ENCODE results near the gene RGS10. TPM values are rescaled to one million over a fixed set of nuclear protein-coding genes. Genes with fewer than 3 reads are reported as not detected.

RGS10 gene
- total and polyA plus RNA-seq, 2 experiments from 2014 or later = 16.8 to 26.8 TPM

DNA sequence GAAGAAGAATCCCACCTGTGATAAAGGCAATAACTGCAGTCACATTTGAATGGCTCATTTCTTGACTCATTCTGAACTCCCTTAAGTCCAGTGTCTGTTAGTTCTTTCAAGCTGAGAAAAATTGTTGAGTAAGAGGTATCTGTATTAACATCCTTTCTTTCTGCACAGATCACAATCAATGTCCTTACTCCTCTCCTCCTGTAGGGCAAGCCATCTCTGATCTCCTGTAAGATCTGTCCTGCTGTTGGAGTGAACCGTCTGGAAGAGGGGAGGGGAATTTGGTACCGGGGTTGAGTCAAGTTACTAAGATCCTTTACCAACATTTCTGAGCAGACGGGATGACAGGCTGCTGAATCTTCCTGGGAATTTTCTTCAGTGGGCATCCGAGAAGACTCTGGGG is 19.6 kb upstream of the RGS10 start:
- no peaks in the 10 kb centered on the region for H3K4me1 Mint-ChIP-seq
- ATAC-seq = no peak

More for the DNA sequence above, 19.6 kb upstream of the RGS10 start:
- Histone ChIP-seq H3K4me3 (no peak overlapping the region), H2AFZ (no peak overlapping the region), H3K4me1 (ENCODE audit: insufficient read depth) (no peaks in the 10 kb centered on the region), H3K36me3 (ENCODE audit: insufficient read depth) (no peaks in the 10 kb centered on the region), H4K20me1 (replicated peaks; ENCODE audit: insufficient read depth) (no peaks in the 10 kb centered on the region), H3K4me2 (no peak overlapping the region), H3K27me3 (ENCODE audit: insufficient read depth) (no peaks in the 10 kb centered on the region), H3K27ac (ENCODE audit: low read depth) (no peak overlapping the region), H3K79me2 (replicated peaks; ENCODE audit: insufficient read depth) (no peaks in the 10 kb centered on the region), H3F3A (replicated peaks; ENCODE audit: low read depth) (no peaks in the 10 kb centered on the region), H3K9me2 (ENCODE audit: insufficient read depth) (no peaks in the 10 kb centered on the region)
- no peak overlapping the region for H3K27ac Mint-ChIP-seq
- H3K36me3 Mint-ChIP-seq (ENCODE audit: low read depth) = peaks cover 3% of the 10 kb centered on the region; the same call in 2 of the 3 replicates
- DNase-seq (ENCODE audit: low spot score) = no peak
- no peak overlapping the region for H3K4me3 Mint-ChIP-seq
- TF ChIP-seq ZNF114 (CRISPR knock-in tag; IDR thresholded peaks at IDR 0.05) = no peak
- TF ChIP-seq, protein P1, sequence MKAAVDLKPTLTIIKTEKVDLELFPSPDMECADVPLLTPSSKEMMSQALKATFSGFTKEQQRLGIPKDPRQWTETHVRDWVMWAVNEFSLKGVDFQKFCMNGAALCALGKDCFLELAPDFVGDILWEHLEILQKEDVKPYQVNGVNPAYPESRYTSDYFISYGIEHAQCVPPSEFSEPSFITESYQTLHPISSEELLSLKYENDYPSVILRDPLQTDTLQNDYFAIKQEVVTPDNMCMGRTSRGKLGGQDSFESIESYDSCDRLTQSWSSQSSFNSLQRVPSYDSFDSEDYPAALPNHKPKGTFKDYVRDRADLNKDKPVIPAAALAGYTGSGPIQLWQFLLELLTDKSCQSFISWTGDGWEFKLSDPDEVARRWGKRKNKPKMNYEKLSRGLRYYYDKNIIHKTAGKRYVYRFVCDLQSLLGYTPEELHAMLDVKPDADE (IDR thresholded peaks at IDR 0.05) = no peak
- no peak for TF ChIP-seq EZH2phosphoT487 (IDR thresholded peaks at IDR 0.05; ENCODE audit: unreplicated experiment)
- TF ChIP-seq JUNB (IDR thresholded peaks at IDR 0.05; ENCODE audit: unreplicated experiment) = no peak
- no peak for TF ChIP-seq STAT1 (IDR thresholded peaks at IDR 0.05; ENCODE audit: unreplicated experiment)
- TF ChIP-seq POLR2AphosphoS5 (IDR thresholded peaks at IDR 0.05; ENCODE audit: low read depth) = no peak
- TF ChIP-seq CREB1 (CRISPR knock-in tag; IDR thresholded peaks at IDR 0.05; ENCODE audit: low read depth) = no peak
- TF ChIP-seq NANOG (IDR thresholded peaks at IDR 0.05; ENCODE audit: borderline replicate concordance) = no peak
- no peak for TF ChIP-seq EZH2 (IDR thresholded peaks at IDR 0.05; ENCODE audit: low read depth, unreplicated experiment)
- TF ChIP-seq, protein P2, sequence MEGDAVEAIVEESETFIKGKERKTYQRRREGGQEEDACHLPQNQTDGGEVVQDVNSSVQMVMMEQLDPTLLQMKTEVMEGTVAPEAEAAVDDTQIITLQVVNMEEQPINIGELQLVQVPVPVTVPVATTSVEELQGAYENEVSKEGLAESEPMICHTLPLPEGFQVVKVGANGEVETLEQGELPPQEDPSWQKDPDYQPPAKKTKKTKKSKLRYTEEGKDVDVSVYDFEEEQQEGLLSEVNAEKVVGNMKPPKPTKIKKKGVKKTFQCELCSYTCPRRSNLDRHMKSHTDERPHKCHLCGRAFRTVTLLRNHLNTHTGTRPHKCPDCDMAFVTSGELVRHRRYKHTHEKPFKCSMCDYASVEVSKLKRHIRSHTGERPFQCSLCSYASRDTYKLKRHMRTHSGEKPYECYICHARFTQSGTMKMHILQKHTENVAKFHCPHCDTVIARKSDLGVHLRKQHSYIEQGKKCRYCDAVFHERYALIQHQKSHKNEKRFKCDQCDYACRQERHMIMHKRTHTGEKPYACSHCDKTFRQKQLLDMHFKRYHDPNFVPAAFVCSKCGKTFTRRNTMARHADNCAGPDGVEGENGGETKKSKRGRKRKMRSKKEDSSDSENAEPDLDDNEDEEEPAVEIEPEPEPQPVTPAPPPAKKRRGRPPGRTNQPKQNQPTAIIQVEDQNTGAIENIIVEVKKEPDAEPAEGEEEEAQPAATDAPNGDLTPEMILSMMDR (conservative IDR thresholded peaks at IDR 0.05; ENCODE audit: low read depth in 2 of 2) = no peak
- TF ChIP-seq, protein P3, sequence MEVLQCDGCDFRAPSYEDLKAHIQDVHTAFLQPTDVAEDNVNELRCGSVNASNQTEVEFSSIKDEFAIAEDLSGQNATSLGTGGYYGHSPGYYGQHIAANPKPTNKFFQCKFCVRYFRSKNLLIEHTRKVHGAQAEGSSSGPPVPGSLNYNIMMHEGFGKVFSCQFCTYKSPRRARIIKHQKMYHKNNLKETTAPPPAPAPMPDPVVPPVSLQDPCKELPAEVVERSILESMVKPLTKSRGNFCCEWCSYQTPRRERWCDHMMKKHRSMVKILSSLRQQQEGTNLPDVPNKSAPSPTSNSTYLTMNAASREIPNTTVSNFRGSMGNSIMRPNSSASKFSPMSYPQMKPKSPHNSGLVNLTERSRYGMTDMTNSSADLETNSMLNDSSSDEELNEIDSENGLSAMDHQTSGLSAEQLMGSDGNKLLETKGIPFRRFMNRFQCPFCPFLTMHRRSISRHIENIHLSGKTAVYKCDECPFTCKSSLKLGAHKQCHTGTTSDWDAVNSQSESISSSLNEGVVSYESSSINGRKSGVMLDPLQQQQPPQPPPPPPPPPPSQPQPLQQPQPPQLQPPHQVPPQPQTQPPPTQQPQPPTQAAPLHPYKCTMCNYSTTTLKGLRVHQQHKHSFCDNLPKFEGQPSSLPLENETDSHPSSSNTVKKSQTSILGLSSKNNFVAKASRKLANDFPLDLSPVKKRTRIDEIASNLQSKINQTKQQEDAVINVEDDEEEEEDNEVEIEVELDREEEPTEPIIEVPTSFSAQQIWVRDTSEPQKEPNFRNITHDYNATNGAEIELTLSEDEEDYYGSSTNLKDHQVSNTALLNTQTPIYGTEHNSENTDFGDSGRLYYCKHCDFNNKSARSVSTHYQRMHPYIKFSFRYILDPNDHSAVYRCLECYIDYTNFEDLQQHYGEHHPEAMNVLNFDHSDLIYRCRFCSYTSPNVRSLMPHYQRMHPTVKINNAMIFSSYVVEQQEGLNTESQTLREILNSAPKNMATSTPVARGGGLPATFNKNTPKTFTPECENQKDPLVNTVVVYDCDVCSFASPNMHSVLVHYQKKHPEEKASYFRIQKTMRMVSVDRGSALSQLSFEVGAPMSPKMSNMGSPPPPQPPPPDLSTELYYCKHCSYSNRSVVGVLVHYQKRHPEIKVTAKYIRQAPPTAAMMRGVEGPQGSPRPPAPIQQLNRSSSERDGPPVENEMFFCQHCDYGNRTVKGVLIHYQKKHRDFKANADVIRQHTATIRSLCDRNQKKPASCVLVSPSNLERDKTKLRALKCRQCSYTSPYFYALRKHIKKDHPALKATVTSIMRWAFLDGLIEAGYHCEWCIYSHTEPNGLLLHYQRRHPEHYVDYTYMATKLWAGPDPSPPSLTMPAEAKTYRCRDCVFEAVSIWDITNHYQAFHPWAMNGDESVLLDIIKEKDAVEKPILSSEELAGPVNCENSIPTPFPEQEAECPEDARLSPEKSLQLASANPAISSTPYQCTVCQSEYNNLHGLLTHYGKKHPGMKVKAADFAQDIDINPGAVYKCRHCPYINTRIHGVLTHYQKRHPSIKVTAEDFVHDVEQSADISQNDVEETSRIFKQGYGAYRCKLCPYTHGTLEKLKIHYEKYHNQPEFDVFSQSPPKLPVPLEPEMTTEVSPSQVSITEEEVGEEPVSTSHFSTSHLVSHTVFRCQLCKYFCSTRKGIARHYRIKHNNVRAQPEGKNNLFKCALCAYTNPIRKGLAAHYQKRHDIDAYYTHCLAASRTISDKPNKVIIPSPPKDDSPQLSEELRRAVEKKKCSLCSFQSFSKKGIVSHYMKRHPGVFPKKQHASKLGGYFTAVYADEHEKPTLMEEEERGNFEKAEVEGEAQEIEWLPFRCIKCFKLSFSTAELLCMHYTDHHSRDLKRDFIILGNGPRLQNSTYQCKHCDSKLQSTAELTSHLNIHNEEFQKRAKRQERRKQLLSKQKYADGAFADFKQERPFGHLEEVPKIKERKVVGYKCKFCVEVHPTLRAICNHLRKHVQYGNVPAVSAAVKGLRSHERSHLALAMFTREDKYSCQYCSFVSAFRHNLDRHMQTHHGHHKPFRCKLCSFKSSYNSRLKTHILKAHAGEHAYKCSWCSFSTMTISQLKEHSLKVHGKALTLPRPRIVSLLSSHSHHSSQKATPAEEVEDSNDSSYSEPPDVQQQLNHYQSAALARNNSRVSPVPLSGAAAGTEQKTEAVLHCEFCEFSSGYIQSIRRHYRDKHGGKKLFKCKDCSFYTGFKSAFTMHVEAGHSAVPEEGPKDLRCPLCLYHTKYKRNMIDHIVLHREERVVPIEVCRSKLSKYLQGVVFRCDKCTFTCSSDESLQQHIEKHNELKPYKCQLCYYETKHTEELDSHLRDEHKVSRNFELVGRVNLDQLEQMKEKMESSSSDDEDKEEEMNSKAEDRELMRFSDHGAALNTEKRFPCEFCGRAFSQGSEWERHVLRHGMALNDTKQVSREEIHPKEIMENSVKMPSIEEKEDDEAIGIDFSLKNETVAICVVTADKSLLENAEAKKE (CRISPR knock-in tag; IDR thresholded peaks at IDR 0.05) = no peak
- TF ChIP-seq ZNF331 (CRISPR knock-in tag; IDR thresholded peaks at IDR 0.05; ENCODE audit: low read depth) = no peak
- no peak for TF ChIP-seq REST (IDR thresholded peaks at IDR 0.05; ENCODE audit: unreplicated experiment)
- H3K9me3 Mint-ChIP-seq = peaks cover 10% of the 10 kb centered on the region; the same call in 2 of the 3 replicates
- peaks cover 10% of the 10 kb centered on the region for H3K27me3 Mint-ChIP-seq (ENCODE audit: insufficient read depth, low read depth, poor library complexity)
